Caco-2 (cell line): ENCODE results near the gene PAPSS2. TPM values are rescaled to one million over a fixed set of nuclear protein-coding genes. Genes with fewer than 3 reads are reported as not detected.

Experiments
- BruUV-seq: library from RNA; stranded (reverse); fragments of 400-500 nt; replicated peaks from 2 replicates; lab custom pipeline; 2021; lab: Mats Ljungman, UMichigan
- CTCF ChIA-PET: fragments of 300-600 bp; sonication (Branson Sonifier 250); formaldehyde crosslinking; loops from one replicate; lab custom pipeline; 2022; ENCODE audit warnings: antibody characterized with exemption; lab: Charles Lee
- POLR2A ChIA-PET: fragments of 300-600 bp; sonication (Branson Sonifier 250); formaldehyde crosslinking; loops from one replicate; lab custom pipeline; 2022; ENCODE audit warnings: antibody characterized with exemption; lab: Charles Lee
- DNase-seq, 2 experiments: peaks; one replicate each; pipeline versions ENCODE4 v3.0.0 to v3.0.0-alpha.2; 2020 to 2022
- H3K27me3 ChIP-seq: replicated peaks from 2 replicates; pipeline ENCODE4 v1.6.0; 2011; ENCODE audit warnings: low read length; ENCODE audit not compliant: control insufficient read depth, insufficient read depth
- H3K36me3 ChIP-seq: 2 replicates; pipeline ENCODE4 v1.5.1; 2011; ENCODE audit warnings: low read length; ENCODE audit not compliant: control insufficient read depth, insufficient read depth
- H3K4me1 ChIP-seq: fragments of 250-450 bp; sonication (Bioruptor Pico); 2 replicates; pipeline ENCODE4 v1.5.1; 2020; ENCODE audit warnings: mild to moderate bottlenecking
- H3K4me3 ChIP-seq: 2 replicates; pipeline ENCODE4 v1.5.1; 2011; ENCODE audit warnings: low read depth, mild to moderate bottlenecking, control low read depth, low read length
- H3K9me3 ChIP-seq: fragments of 250-450 bp; sonication (Bioruptor Pico); 2 replicates; pipeline ENCODE4 v1.5.1; 2020; ENCODE audit warnings: mild to moderate bottlenecking, moderate library complexity
- H3K27ac Mint-ChIP-seq: one replicate; pipeline ENCODE4 v1.8.0; 2022; ENCODE audit warnings: mixed read lengths; ENCODE audit not compliant: unreplicated experiment
- H3K27me3 Mint-ChIP-seq: one replicate; pipeline ENCODE4 v1.8.0; 2022; ENCODE audit warnings: mixed read lengths; ENCODE audit not compliant: insufficient read depth, unreplicated experiment
- H3K36me3 Mint-ChIP-seq: one replicate; pipeline ENCODE4 v1.8.0; 2022; ENCODE audit warnings: mild to moderate bottlenecking, mixed read lengths; ENCODE audit not compliant: insufficient read depth, unreplicated experiment
- H3K4me1 Mint-ChIP-seq: one replicate; pipeline ENCODE4 v1.8.0; 2022; ENCODE audit warnings: low read depth, mixed read lengths; ENCODE audit not compliant: unreplicated experiment
- H3K4me3 Mint-ChIP-seq: one replicate; pipeline ENCODE4 v1.8.0; 2022; ENCODE audit warnings: mild to moderate bottlenecking, moderate library complexity, mixed read lengths; ENCODE audit not compliant: unreplicated experiment
- H3K9me3 Mint-ChIP-seq: one replicate; pipeline ENCODE4 v1.8.0; 2022; ENCODE audit warnings: mixed read lengths; ENCODE audit not compliant: unreplicated experiment
- intact Hi-C: fragments of 100-400 bp; cut with micrococcal nuclease; formaldehyde crosslinking; loops from one replicate; pipeline ENCODE4 v1.10.0; 2022; ENCODE audit not compliant: unreplicated experiment
- total RNA-seq: library from RNA; stranded (reverse); gene quantifications from 2 replicates; pipeline ENCODE4 v1.2.3, GENCODE V29; 2022
- TF ChIP-seq, protein P1 (sequence below), 2 experiments: fragments of 200-600 bp in 1 of 2; IDR thresholded peaks; 1 replicate in 1 of 2; 2 replicates in 1 of 2; pipeline versions ENCODE4 v1.5.1 to v1.8.0; 2011 to 2022; ENCODE audit warnings: antibody characterized with exemption in 1 of 2, control low read depth in 1 of 2, inconsistent platforms in 1 of 2, low read depth in 1 of 2, low read length in 1 of 2, mild to moderate bottlenecking in 1 of 2, moderate library complexity in 1 of 2; ENCODE audit not compliant: insufficient read depth in 1 of 2, severe bottlenecking in 1 of 2, unreplicated experiment in 1 of 2

PAPSS2 gene
- total RNA-seq, 1 experiment from 2014 or later = 4.3 TPM

DNA sequence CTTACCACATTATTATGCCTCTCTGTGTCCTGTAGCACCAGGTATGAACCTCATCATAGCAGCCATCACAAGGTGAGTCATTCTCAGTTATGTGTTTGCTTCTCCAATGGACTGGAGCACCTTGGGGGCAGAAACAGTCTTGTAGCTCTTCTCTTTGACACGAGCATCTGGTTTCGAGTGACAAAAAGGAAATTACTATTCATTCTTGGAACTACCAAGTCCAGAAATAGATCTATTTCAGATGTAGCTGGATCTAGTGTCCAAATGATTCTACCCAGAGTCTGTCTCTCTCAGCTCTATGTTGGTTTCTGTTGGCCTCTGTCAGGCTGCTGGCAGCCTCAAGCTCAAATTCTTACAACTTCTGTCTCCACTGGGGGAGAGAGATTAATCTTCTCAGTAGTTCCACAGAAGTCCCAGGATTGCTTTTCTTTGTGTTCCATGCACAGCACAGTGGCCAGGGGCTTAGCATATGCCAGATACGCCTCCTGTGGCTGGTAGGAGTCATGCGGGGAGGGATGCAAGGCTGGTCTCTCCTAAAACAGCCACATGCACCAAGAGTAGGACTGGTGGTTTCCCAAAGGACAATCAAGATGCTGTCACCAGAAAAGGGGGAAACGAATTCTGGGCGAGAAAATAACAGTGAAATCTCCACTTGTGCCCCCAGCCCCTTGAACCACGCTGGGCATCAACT is 37.2 kb upstream of the PAPSS2 start:
- Mint-ChIP-seq H3K27me3 (no peaks in the 10 kb centered on the region), H3K27ac (no peak overlapping the region)
- no peak for DNase-seq

DNA sequence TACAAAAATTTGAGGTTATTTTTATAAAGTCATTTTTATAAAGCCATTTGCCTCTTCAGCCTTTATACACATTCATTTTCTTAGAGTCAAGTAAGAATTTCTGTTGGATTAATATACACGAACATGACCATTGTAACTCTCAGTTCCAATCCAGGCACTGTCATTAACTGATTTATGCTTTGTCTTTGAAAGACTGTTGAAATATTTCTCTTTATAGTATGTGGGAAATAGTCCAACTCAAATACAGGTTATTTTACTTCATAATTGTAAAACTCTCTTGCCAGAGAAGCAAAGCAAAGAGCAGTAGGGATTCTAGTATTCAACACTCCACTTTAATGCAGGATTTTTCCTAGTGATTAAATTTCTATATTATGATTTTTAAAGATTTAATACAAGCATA is 36.5 kb upstream of the PAPSS2 start:
- Histone ChIP-seq H3K4me1 (peaks cover 19% of the 10 kb centered on the region), H3K9me3 (no peaks in the 10 kb centered on the region), H3K27me3 (no peaks in the 10 kb centered on the region), H3K4me3 (no peak overlapping the region), H3K36me3 (no peaks in the 10 kb centered on the region)
- Mint-ChIP-seq H3K9me3 (no peaks in the 10 kb centered on the region), H3K27ac (no peak overlapping the region), H3K4me3 (no peak overlapping the region), H3K27me3 (no peaks in the 10 kb centered on the region), H3K4me1 (peaks cover 18% of the 10 kb centered on the region), H3K36me3 (no peaks in the 10 kb centered on the region)
- POLR2A ChIA-PET = no interaction called here
- no TSS peak for BruUV-seq
- CTCF ChIA-PET = no interaction called here
- intact Hi-C loops = no loop called here
- no peak for DNase-seq
- TF ChIP-seq, protein P1, sequence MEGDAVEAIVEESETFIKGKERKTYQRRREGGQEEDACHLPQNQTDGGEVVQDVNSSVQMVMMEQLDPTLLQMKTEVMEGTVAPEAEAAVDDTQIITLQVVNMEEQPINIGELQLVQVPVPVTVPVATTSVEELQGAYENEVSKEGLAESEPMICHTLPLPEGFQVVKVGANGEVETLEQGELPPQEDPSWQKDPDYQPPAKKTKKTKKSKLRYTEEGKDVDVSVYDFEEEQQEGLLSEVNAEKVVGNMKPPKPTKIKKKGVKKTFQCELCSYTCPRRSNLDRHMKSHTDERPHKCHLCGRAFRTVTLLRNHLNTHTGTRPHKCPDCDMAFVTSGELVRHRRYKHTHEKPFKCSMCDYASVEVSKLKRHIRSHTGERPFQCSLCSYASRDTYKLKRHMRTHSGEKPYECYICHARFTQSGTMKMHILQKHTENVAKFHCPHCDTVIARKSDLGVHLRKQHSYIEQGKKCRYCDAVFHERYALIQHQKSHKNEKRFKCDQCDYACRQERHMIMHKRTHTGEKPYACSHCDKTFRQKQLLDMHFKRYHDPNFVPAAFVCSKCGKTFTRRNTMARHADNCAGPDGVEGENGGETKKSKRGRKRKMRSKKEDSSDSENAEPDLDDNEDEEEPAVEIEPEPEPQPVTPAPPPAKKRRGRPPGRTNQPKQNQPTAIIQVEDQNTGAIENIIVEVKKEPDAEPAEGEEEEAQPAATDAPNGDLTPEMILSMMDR (IDR thresholded peaks at IDR 0.05; ENCODE audit: insufficient read depth in 1 of 2, low read depth in 1 of 2, low read length in 1 of 2, severe bottlenecking in 1 of 2, unreplicated experiment in 1 of 2) = no peak

More for the DNA sequence above, 37.2 kb upstream of the PAPSS2 start:
- peaks cover 1% of the 10 kb centered on the region for H3K9me3 Mint-ChIP-seq
- BruUV-seq = no TSS peak
- Histone ChIP-seq H3K36me3 (no peaks in the 10 kb centered on the region), H3K9me3 (no peaks in the 10 kb centered on the region), H3K27me3 (no peaks in the 10 kb centered on the region), H3K4me3 (no peak overlapping the region), H3K4me1 (peaks cover 21% of the 10 kb centered on the region)
- H3K4me1 Mint-ChIP-seq = peaks cover 21% of the 10 kb centered on the region
- CTCF ChIA-PET = interaction anchor here (1.0 kb wide), 1 partner anchor 135 kb away, joined by 3 read pairs; no protein-coding TSS in a partner anchor
- intact Hi-C loops = no loop called here
- TF ChIP-seq, protein P1 (IDR thresholded peaks at IDR 0.05; ENCODE audit: insufficient read depth in 1 of 2, low read depth in 1 of 2, low read length in 1 of 2, severe bottlenecking in 1 of 2, unreplicated experiment in 1 of 2) = peak; percentile 12 to 17
- no peaks in the 10 kb centered on the region for H3K36me3 Mint-ChIP-seq
- H3K4me3 Mint-ChIP-seq = no peak overlapping the region
- POLR2A ChIA-PET = no interaction called here

GRCh38 chr10:87625661-87626060 is 34.0 kb upstream of the PAPSS2 start:
- H3K4me3 Mint-ChIP-seq = no peak overlapping the region
- intact Hi-C loops = no loop called here
- H3K4me1 Mint-ChIP-seq = no peaks in the 10 kb centered on the region
- no peaks in the 10 kb centered on the region for H3K9me3 Mint-ChIP-seq
- Histone ChIP-seq H3K36me3 (no peaks in the 10 kb centered on the region), H3K4me1 (no peaks in the 10 kb centered on the region), H3K9me3 (no peaks in the 10 kb centered on the region), H3K27me3 (no peaks in the 10 kb centered on the region), H3K4me3 (no peak overlapping the region)
- no TSS peak for BruUV-seq
- no peaks in the 10 kb centered on the region for H3K36me3 Mint-ChIP-seq
- ChIA-PET CTCF (no interaction called here), POLR2A (interaction anchor here (0.6 kb wide), 1 partner anchor 65 kb away, joined by 3 read pairs; no protein-coding TSS in a partner anchor)
- no peak for DNase-seq
- no peaks in the 10 kb centered on the region for H3K27me3 Mint-ChIP-seq
- H3K27ac Mint-ChIP-seq = no peak overlapping the region
- TF ChIP-seq, protein P1 (IDR thresholded peaks at IDR 0.05; ENCODE audit: insufficient read depth in 1 of 2, low read depth in 1 of 2, low read length in 1 of 2, severe bottlenecking in 1 of 2, unreplicated experiment in 1 of 2) = no peak
